H1 (cell line): ENCODE measurements around the gene CSF2. TPM values are rescaled to one million over a fixed set of nuclear protein-coding genes. Genes with fewer than 3 reads are reported as not detected.

Experiments used
- CTCF ChIA-PET: fragments of 300-600 bp; sonication (Branson Sonifier 250); formaldehyde crosslinking; loops from one replicate; lab custom pipeline; 2021; ENCODE audit not compliant: partially characterized antibody; lab: Charles Lee
- POLR2A ChIA-PET: fragments of 300-600 bp; sonication (Branson Sonifier 250); formaldehyde crosslinking; loops from one replicate; lab custom pipeline; 2021; ENCODE audit warnings: inconsistent platforms; ENCODE audit not compliant: partially characterized antibody; lab: Charles Lee
- DNase-seq, 2 experiments: peaks; one replicate each; pipeline versions ENCODE4 v3.0.0 to v3.0.0-alpha.2; 2010 to 2022; ENCODE audit warnings: low spot score in 2 of 2, low read depth in 1 of 2, mixed read lengths in 1 of 2
- FAIRE-seq: peaks from 2 replicates; lab custom pipeline; 2011; peaks lifted over from hg19 to GRCh38; lab: Jason Lieb, UNC
- H2AFZ ChIP-seq: 2 replicates; pipeline ENCODE4 v1.8.1; 2012; ENCODE audit warnings: low read length, inconsistent platforms
- H2AK5ac ChIP-seq: 2 replicates; pipeline ENCODE4 v1.6.1; 2013; ENCODE audit warnings: low read depth, low read length
- H2BK120ac ChIP-seq: replicated peaks from 2 replicates; pipeline ENCODE3; 2013; ENCODE audit warnings: low read depth, low read length, inconsistent platforms
- H2BK12ac ChIP-seq: 2 replicates; pipeline ENCODE4 v1.6.1; 2013; ENCODE audit warnings: low read depth, low read length
- H2BK15ac ChIP-seq: 2 replicates; pipeline ENCODE4 v1.6.1; 2013; ENCODE audit warnings: low read length
- H2BK20ac ChIP-seq: 2 replicates; pipeline ENCODE4 v1.6.1; 2013; ENCODE audit warnings: low read length
- H2BK5ac ChIP-seq: 2 replicates; pipeline ENCODE4 v1.6.1; 2013; ENCODE audit warnings: low read depth, low read length
- H3K14ac ChIP-seq: 2 replicates; pipeline ENCODE4 v1.6.1; 2013; ENCODE audit warnings: inconsistent platforms; ENCODE audit not compliant: insufficient read length
- H3K18ac ChIP-seq: 2 replicates; pipeline ENCODE4 v1.6.1; 2013; ENCODE audit warnings: low read length; ENCODE audit errors: extremely low read depth
- H3K23ac ChIP-seq: 2 replicates; pipeline ENCODE4 v1.6.1; 2013; ENCODE audit warnings: inconsistent platforms; ENCODE audit not compliant: insufficient read length
- H3K23me2 ChIP-seq: 2 replicates; pipeline ENCODE4 v1.6.1; 2013; ENCODE audit warnings: low read depth, low read length
- H3K27ac ChIP-seq: 2 replicates; pipeline ENCODE4 v1.6.1; 2011; ENCODE audit warnings: low read depth, low read length, inconsistent platforms
- H3K27me3 ChIP-seq, 4 experiments: replicated peaks in 1 of 4; 1 replicate in 1 of 4; 2 replicates in 3 of 4; pipeline versions ENCODE4 v1.6.1 to v1.8.1; 2011 to 2013; ENCODE audit warnings: low read length in 3 of 4, mild to moderate bottlenecking in 3 of 4, inconsistent platforms in 2 of 4, mixed read lengths in 2 of 4, moderate library complexity in 1 of 4; ENCODE audit not compliant: control insufficient read depth in 3 of 4, insufficient read depth in 3 of 4; ENCODE audit errors: extremely low read depth in 1 of 4
- H3K36me3 ChIP-seq, 4 experiments: 2 replicates each; pipeline versions ENCODE4 v1.6.1 to v1.8.1; 2011 to 2013; ENCODE audit warnings: mild to moderate bottlenecking in 4 of 4, low read length in 3 of 4, moderate library complexity in 2 of 4, control low read depth in 1 of 4, inconsistent platforms in 1 of 4; ENCODE audit not compliant: insufficient read depth in 4 of 4, control insufficient read depth in 2 of 4
- H3K4ac ChIP-seq: replicated peaks from 2 replicates; pipeline ENCODE3; 2013; ENCODE audit warnings: low read length, low read depth, mixed read lengths, inconsistent platforms; ENCODE audit not compliant: insufficient read length
- H3K4me1 ChIP-seq, 4 experiments: replicated peaks in 1 of 4; 1 replicate in 1 of 4; 2 replicates in 3 of 4; pipeline versions ENCODE4 v1.6.1 to v1.8.1; 2011 to 2013; ENCODE audit warnings: low read length in 3 of 4, inconsistent platforms in 2 of 4, mixed read lengths in 1 of 4; ENCODE audit not compliant: insufficient read depth in 4 of 4, control insufficient read depth in 3 of 4
- H3K4me2 ChIP-seq, 2 experiments: 2 replicates each; pipeline versions ENCODE4 v1.6.1 to v1.8.1; 2011 to 2013; ENCODE audit warnings: low read depth in 2 of 2, low read length in 2 of 2, control low read depth in 1 of 2, inconsistent platforms in 1 of 2, mild to moderate bottlenecking in 1 of 2; ENCODE audit not compliant: insufficient read depth in 1 of 2
- H3K4me3 ChIP-seq, 4 experiments: fragments of 200-600, 300-600 bp in 1 of 4; sonication (generic), shearing (Covaris generic), sonication (Bioruptor Twin) in 1 of 4; 2 replicates each; pipeline versions ENCODE4 v1.5.1 to v1.8.1; 2011 to 2016; ENCODE audit warnings: low read length in 4 of 4, low read depth in 3 of 4, control low read depth in 2 of 4, inconsistent platforms in 2 of 4, mild to moderate bottlenecking in 2 of 4, mixed read lengths in 1 of 4, moderate library complexity in 1 of 4; ENCODE audit not compliant: insufficient read depth in 2 of 4; ENCODE audit errors: extremely low read depth in 1 of 4
- H3K56ac ChIP-seq: replicated peaks from 2 replicates; pipeline ENCODE3; 2013; ENCODE audit warnings: low read depth, mild to moderate bottlenecking, mixed read lengths, low read length, inconsistent platforms; ENCODE audit not compliant: insufficient read length
- H3K79me1 ChIP-seq: 2 replicates; pipeline ENCODE4 v1.6.1; 2013; ENCODE audit warnings: low read depth, low read length, control low read depth
- H3K79me2 ChIP-seq, 2 experiments: 2 replicates each; pipeline versions ENCODE4 v1.6.1 to v1.8.1; 2012 to 2013; ENCODE audit warnings: low read length in 2 of 2, mild to moderate bottlenecking in 2 of 2, inconsistent platforms in 1 of 2; ENCODE audit not compliant: insufficient read depth in 2 of 2, control insufficient read depth in 1 of 2
- H3K9ac ChIP-seq, 4 experiments: replicated peaks in 1 of 4; 1 replicate in 1 of 4; 2 replicates in 3 of 4; pipeline versions ENCODE4 v1.6.1 to v1.8.1; 2011 to 2013; ENCODE audit warnings: low read depth in 3 of 4, low read length in 3 of 4, control low read depth in 2 of 4, mild to moderate bottlenecking in 2 of 4, moderate library complexity in 2 of 4, inconsistent platforms in 1 of 4; ENCODE audit errors: extremely low read depth in 1 of 4
- H3K9me3 ChIP-seq, 2 experiments: 2 replicates each; pipeline versions ENCODE4 v1.6.1 to v1.8.1; 2012 to 2013; ENCODE audit warnings: mild to moderate bottlenecking in 2 of 2, moderate library complexity in 2 of 2, control low read depth in 1 of 2, inconsistent platforms in 1 of 2, low read depth in 1 of 2, low read length in 1 of 2, mixed read lengths in 1 of 2; ENCODE audit not compliant: insufficient read depth in 2 of 2
- H4K20me1 ChIP-seq, 2 experiments: replicated peaks in 1 of 2; 2 replicates each; pipeline versions ENCODE3 to v1.8.1; 2011 to 2013; ENCODE audit warnings: inconsistent platforms in 2 of 2, low read length in 2 of 2, mild to moderate bottlenecking in 1 of 2; ENCODE audit not compliant: insufficient read depth in 2 of 2, control insufficient read depth in 1 of 2
- H4K5ac ChIP-seq: 2 replicates; pipeline ENCODE4 v1.6.1; 2013; ENCODE audit warnings: low read length, low read depth, mixed read lengths, inconsistent platforms; ENCODE audit not compliant: insufficient read length
- H4K8ac ChIP-seq: 2 replicates; pipeline ENCODE4 v1.8.0; 2013; ENCODE audit warnings: mild to moderate bottlenecking, moderate library complexity, low read length, inconsistent platforms; ENCODE audit not compliant: insufficient read depth; ENCODE audit errors: extremely low read depth
- H4K91ac ChIP-seq: replicated peaks from 2 replicates; pipeline ENCODE3; 2013; ENCODE audit warnings: low read length, mixed read lengths, inconsistent platforms; ENCODE audit not compliant: insufficient read length
- FOSL1 ChIP-seq: IDR thresholded peaks from 2 replicates; pipeline ENCODE4 v1.6.1; 2011; ENCODE audit warnings: mild to moderate bottlenecking, low read depth, low read length, moderate library complexity; ENCODE audit not compliant: insufficient read depth
- GABPA ChIP-seq: IDR thresholded peaks from 2 replicates; pipeline ENCODE4 v1.6.1; 2011; ENCODE audit warnings: mild to moderate bottlenecking, low read length, moderate library complexity, borderline replicate concordance; ENCODE audit not compliant: insufficient read depth
- POLR2A ChIP-seq, 2 experiments: IDR thresholded peaks; 1 replicate in 1 of 2; 2 replicates in 1 of 2; pipeline ENCODE4 v1.6.1; 2011; ENCODE audit warnings: low read depth in 2 of 2, low read length in 2 of 2, mild to moderate bottlenecking in 2 of 2; ENCODE audit errors: control extremely low read depth in 1 of 2
- RFX5 ChIP-seq: IDR thresholded peaks from 2 replicates; pipeline ENCODE4 v1.6.1; 2011; ENCODE audit warnings: low read depth, low read length, improper control_type of control experiment, borderline replicate concordance
- SIRT6 ChIP-seq: IDR thresholded peaks from one replicate; pipeline ENCODE4 v1.7.1; 2012; ENCODE audit warnings: low read length, inconsistent platforms
- WGBS, 2 experiments: shearing (Covaris generic) in 1 of 2; methylation state at CpG; one replicate each; pipeline versions ENCODE4 v1.1.6 to v1.1.7; 2013 to 2015; ENCODE audit warnings: low lambda C conversion rate in 2 of 2, mixed read lengths in 2 of 2, inconsistent platforms in 1 of 2, low coverage in 1 of 2, missing lambda C conversion rate in 1 of 2; ENCODE audit not compliant: insufficient replicate concordance in 2 of 2, insufficient coverage in 1 of 2, insufficient read length in 1 of 2; ENCODE audit errors: extremely low coverage in 1 of 2, missing lambda C conversion rate in 1 of 2; 5-methylcytosine and 5-hydroxymethylcytosine counted together
- polyA plus RNA-seq, 7 experiments: library from polyadenylated mRNA; depleted of rRNA in 3 of 7; stranded (reverse) in 5 of 7; unstranded in 2 of 7; fragments of >200 nt in 5 of 7; fragments of 200-250 nt in 2 of 7; gene quantifications; 1 replicate in 5 of 7; 2 replicates in 1 of 7; 4 replicates in 1 of 7; pipeline versions ENCODE4 v1.2.1 to v1.2.3, GENCODE V29; 2011 to 2013; ENCODE audit warnings: missing spikeins in 2 of 7, mixed read lengths in 2 of 7
- total RNA-seq: library from RNA; stranded (reverse); fragmentation: NEBNext Ultra II Directional; extraction: Animal tissue kit (Norgen Biotek cat#: 25700); gene quantifications from 2 replicates; pipeline ENCODE4 v1.2.1, GENCODE V29; 2021

CSF2 gene
- total and polyA plus RNA-seq, 2 of the 8 experiments (the other 6 are each of a cell fraction or from before 2014, with no cell fraction given), result not detected

- Histone ChIP-seq H3K79me2 (no peaks in the 10 kb centered on the region), H3K36me3 (no peaks in the 10 kb centered on the region), H2BK5ac (no peak overlapping the region), H2BK20ac (no peak overlapping the region), H3K4ac (no peak overlapping the region), H4K5ac (no peak overlapping the region), H2BK120ac (no peak overlapping the region), H2AFZ (no peak overlapping the region), H3K79me1 (no peaks in the 10 kb centered on the region), H3K9ac (no peak overlapping the region), H3K23me2 (no peaks in the 10 kb centered on the region), H2AK5ac (no peak overlapping the region), H4K8ac (no peak overlapping the region), H3K4me2 (no peak overlapping the region), H3K9me3 (no peaks in the 10 kb centered on the region), H3K4me1 (no peaks in the 10 kb centered on the region; a peak in 1 of 7 replicates), H3K23ac (no peak overlapping the region), H2BK15ac (no peak overlapping the region), H2BK12ac (no peak overlapping the region), H3K18ac (no peak overlapping the region), H4K20me1 (no peaks in the 10 kb centered on the region), H4K91ac (no peak overlapping the region), H3K14ac (no peak overlapping the region), H3K27ac (no peak overlapping the region), H3K27me3 (no peaks in the 10 kb centered on the region), H3K56ac (no peak overlapping the region), H3K4me3 (no peak overlapping the region)
- FAIRE-seq (no peak), DNase-seq (no peak)
- 86% methylated on average over 1 of the region's 1 CpG; no CpG with 5 or more reads in 1 of the 2 experiments for WGBS, 2 experiments
- CTCF ChIA-PET, result interaction anchor here (1.2 to 4.3 kb wide), 2 partner anchors 8 to 245 kb away, joined by 5 to 31 read pairs; no protein-coding TSS in a partner anchor
- POLR2A ChIA-PET, result no interaction called here
- TF ChIP-seq GABPA (no peak), SIRT6 (no peak), POLR2A (IDR thresholded peaks at IDR 0.05; ENCODE audit: control extremely low read depth in 1 of 2, low read depth in 2 of 2, low read length in 2 of 2) (no peak), FOSL1 (no peak), RFX5 (no peak)
These were observed 18.2 kb upstream of the CSF2 start for GRCh38 chr5:132055441-132055807.
